Mammary epithelial cell (primary cell): ENCODE measurements around the gene OR10A3.

Experiments used
- EZH2 ChIP-seq: IDR thresholded peaks from 2 replicates; pipeline ENCODE4 v1.6.1; 2012; ENCODE audit warnings: low read length, inconsistent platforms, borderline replicate concordance
- TF ChIP-seq, protein P1 (sequence below), 2 donors: IDR thresholded peaks in 1 of 2; conservative IDR thresholded peaks in 1 of 2; 2 replicates each; pipeline ENCODE4 v1.5.1; 2011 to 2012; ENCODE audit warnings: inconsistent platforms in 2 of 2, low read length in 2 of 2, mild to moderate bottlenecking in 2 of 2, control low read depth in 1 of 2, low read depth in 1 of 2; ENCODE audit not compliant: insufficient read depth in 1 of 2; ENCODE audit errors: extremely low read depth in 1 of 2

DNA sequence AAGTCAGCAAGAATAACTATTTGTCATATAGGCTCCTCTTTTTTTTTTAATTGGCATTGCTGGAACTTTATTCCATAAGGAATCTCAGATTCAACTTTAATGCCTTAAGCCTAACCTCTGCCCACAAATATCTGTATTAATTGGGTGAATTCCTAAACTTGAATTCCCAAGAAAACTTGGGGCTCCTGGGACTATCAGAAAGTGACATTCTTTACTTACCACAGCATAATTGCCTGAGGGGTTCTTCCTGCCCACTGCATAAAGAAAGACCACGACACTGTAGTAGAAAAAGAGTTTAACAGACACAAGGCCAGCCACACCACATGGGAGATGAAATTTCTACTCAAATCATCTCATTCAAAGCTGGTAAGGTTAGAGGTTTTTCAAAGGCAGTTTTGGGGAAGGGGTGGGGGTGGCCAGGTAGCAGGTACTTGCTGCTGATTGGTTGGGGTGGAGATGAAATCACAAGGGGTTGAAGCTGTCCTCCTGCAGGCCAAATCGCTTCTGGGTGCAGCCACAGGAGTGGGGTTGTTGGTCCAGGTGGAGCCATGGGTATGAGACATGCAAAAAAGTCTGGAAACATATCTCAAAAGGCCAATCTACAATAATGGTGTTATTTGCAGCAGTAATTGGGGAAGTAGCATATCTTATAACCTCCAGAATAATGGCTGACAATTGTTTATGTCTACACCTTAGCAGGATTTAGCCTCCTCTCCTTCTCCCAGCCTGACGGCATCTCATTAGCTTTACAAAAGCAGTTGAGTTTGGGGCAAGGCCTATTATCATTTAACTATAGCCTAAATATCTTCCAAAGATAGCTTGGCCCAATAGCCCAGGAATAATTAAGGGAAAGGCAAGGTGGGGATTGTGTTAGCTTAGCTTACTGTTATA is 28.5 kb upstream of the OR10A3 start:
- TF ChIP-seq EZH2 = no peak
- TF ChIP-seq, protein P1, sequence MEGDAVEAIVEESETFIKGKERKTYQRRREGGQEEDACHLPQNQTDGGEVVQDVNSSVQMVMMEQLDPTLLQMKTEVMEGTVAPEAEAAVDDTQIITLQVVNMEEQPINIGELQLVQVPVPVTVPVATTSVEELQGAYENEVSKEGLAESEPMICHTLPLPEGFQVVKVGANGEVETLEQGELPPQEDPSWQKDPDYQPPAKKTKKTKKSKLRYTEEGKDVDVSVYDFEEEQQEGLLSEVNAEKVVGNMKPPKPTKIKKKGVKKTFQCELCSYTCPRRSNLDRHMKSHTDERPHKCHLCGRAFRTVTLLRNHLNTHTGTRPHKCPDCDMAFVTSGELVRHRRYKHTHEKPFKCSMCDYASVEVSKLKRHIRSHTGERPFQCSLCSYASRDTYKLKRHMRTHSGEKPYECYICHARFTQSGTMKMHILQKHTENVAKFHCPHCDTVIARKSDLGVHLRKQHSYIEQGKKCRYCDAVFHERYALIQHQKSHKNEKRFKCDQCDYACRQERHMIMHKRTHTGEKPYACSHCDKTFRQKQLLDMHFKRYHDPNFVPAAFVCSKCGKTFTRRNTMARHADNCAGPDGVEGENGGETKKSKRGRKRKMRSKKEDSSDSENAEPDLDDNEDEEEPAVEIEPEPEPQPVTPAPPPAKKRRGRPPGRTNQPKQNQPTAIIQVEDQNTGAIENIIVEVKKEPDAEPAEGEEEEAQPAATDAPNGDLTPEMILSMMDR (conservative IDR thresholded peaks at IDR 0.05 in 1 of 2, IDR thresholded peaks at IDR 0.05 in 1 of 2; ENCODE audit: extremely low read depth in 1 of 2, insufficient read depth in 1 of 2, low read depth in 1 of 2, low read length in 2 of 2) = no peak
